Muscle of leg (tissue), 11 donors: ENCODE data around the gene AOPEP. TPM values are rescaled to one million over a fixed set of nuclear protein-coding genes. Genes with fewer than 3 reads are reported as not detected.

Experiments
- DNase-seq: peaks from one replicate; pipeline ENCODE4 v3.0.0; 2013
- H3K27ac ChIP-seq: one replicate; pipeline ENCODE4 v1.5.1; 2013; ENCODE audit warnings: mild to moderate bottlenecking, low read length, control low read depth
- H3K27me3 ChIP-seq: one replicate; pipeline ENCODE4 v1.6.1; 2013; ENCODE audit warnings: low read length; ENCODE audit not compliant: control insufficient read depth, insufficient read depth
- H3K36me3 ChIP-seq: one replicate; pipeline ENCODE4 v1.6.1; 2013; ENCODE audit warnings: low read length; ENCODE audit not compliant: control insufficient read depth, insufficient read depth
- H3K4me1 ChIP-seq: one replicate; pipeline ENCODE4 v1.6.1; 2013; ENCODE audit warnings: low read length; ENCODE audit not compliant: control insufficient read depth, insufficient read depth
- H3K4me3 ChIP-seq: one replicate; pipeline ENCODE4 v1.5.1; 2013; ENCODE audit warnings: low read length, control low read depth
- H3K9me3 ChIP-seq: replicated peaks from 2 replicates; pipeline ENCODE4 v1.6.1; 2013; ENCODE audit warnings: low read depth, low read length; ENCODE audit not compliant: control insufficient read depth
- WGBS: methylation state at CpG from one replicate; pipeline ENCODE4 v1.1.5; 2013; ENCODE audit warnings: missing lambda C conversion rate; ENCODE audit not compliant: insufficient coverage; 5-methylcytosine and 5-hydroxymethylcytosine counted together
- polyA plus RNA-seq, 8 donors: library from polyadenylated mRNA; unstranded; fragments of 120-200 nt; gene quantifications; one replicate each; pipeline versions ENCODE4 v1.2.1 to v1.2.3, GENCODE V29; 2013; ENCODE audit warnings: inconsistent platforms in 1 of 8, low replicate concordance in 1 of 8; ENCODE audit not compliant: insufficient read length in 8 of 8, insufficient read depth in 1 of 8
- total RNA-seq: library from RNA; stranded (reverse); fragments of 120-200 nt; gene quantifications from one replicate; pipeline ENCODE4 v1.2.4, GENCODE V29; 2013

AOPEP gene
- total and polyA plus RNA-seq, 9 donors: 35.0 to 52.3 (median 43.3) TPM

GRCh38 chr9:94713436-94714215, 12.9 kb upstream of the AOPEP start:
- DNase-seq: no peak
- no peak overlapping the region for H3K27ac ChIP-seq
- H3K9me3 ChIP-seq: no peaks in the 10 kb centered on the region
- WGBS: 94% methylated on average over 2 of the region's 7 CpGs
- no peaks in the 10 kb centered on the region for H3K36me3 ChIP-seq
- H3K27me3 ChIP-seq: no peaks in the 10 kb centered on the region
- H3K4me3 ChIP-seq: no peak overlapping the region
- no peaks in the 10 kb centered on the region for H3K4me1 ChIP-seq

GRCh38 chr9:94714494-94714893, 12.0 kb upstream of the AOPEP start:
- 74% methylated on average over 3 of the region's 4 CpGs for WGBS
- Histone ChIP-seq H3K36me3 (no peaks in the 10 kb centered on the region), H3K27ac (no peak overlapping the region), H3K4me3 (no peak overlapping the region), H3K9me3 (no peaks in the 10 kb centered on the region), H3K27me3 (no peaks in the 10 kb centered on the region), H3K4me1 (no peaks in the 10 kb centered on the region)
- no peak for DNase-seq

- Histone ChIP-seq H3K4me3 (no peak overlapping the region), H3K9me3 (no peaks in the 10 kb centered on the region), H3K27me3 (no peaks in the 10 kb centered on the region), H3K36me3 (no peaks in the 10 kb centered on the region), H3K27ac (no peak overlapping the region), H3K4me1 (no peaks in the 10 kb centered on the region)
- DNase-seq: no peak
- WGBS: no CpG with 5 or more reads among the region's 3 CpGs
Observed at GRCh38 chr9:94717761-94718160, 8.7 kb upstream of the AOPEP start.

- no peak for DNase-seq
- Histone ChIP-seq H3K36me3 (no peaks in the 10 kb centered on the region), H3K27me3 (no peaks in the 10 kb centered on the region), H3K9me3 (no peaks in the 10 kb centered on the region), H3K27ac (no peak overlapping the region), H3K4me3 (no peak overlapping the region), H3K4me1 (no peaks in the 10 kb centered on the region)
- no CpG with 5 or more reads among the region's 1 CpG for WGBS
Observed at GRCh38 chr9:94718936-94719335, 7.6 kb upstream of the AOPEP start.

- H3K4me1 ChIP-seq: no peaks in the 10 kb centered on the region
- DNase-seq: no peak
- no peaks in the 10 kb centered on the region for H3K9me3 ChIP-seq
- no peaks in the 10 kb centered on the region for H3K27me3 ChIP-seq
- no peak overlapping the region for H3K4me3 ChIP-seq
- H3K36me3 ChIP-seq: no peaks in the 10 kb centered on the region
- no peak overlapping the region for H3K27ac ChIP-seq
- WGBS: 100% methylated on average over 3 of the region's 4 CpGs
Observed at GRCh38 chr9:94719878-94720277, 6.6 kb upstream of the AOPEP start.

GRCh38 chr9:94720846-94721549, 5.5 kb upstream of the AOPEP start:
- no peaks in the 10 kb centered on the region for H3K36me3 ChIP-seq

GRCh38 chr9:94721754-94722153, 4.7 kb upstream of the AOPEP start:
- no peak for DNase-seq
- Histone ChIP-seq H3K27me3 (no peaks in the 10 kb centered on the region), H3K4me1 (peaks cover 3% of the 10 kb centered on the region), H3K27ac (no peak overlapping the region), H3K9me3 (no peaks in the 10 kb centered on the region), H3K36me3 (no peaks in the 10 kb centered on the region), H3K4me3 (no peak overlapping the region)
- WGBS: no CpG with 5 or more reads among the region's 2 CpGs

More at GRCh38 chr9:94720846-94721549, 5.5 kb upstream of the AOPEP start:
- no peak for DNase-seq
- no peaks in the 10 kb centered on the region for H3K27me3 ChIP-seq
- H3K9me3 ChIP-seq: no peaks in the 10 kb centered on the region
- H3K4me1 ChIP-seq: peaks cover 1% of the 10 kb centered on the region
- no peak overlapping the region for H3K27ac ChIP-seq
- 96% methylated on average over 4 of the region's 5 CpGs for WGBS
- no peak overlapping the region for H3K4me3 ChIP-seq

GRCh38 chr9:94725293-94725692, 1.2 kb upstream of the AOPEP start:
- 87% methylated on average over 3 of the region's 3 CpGs for WGBS
- no peaks in the 10 kb centered on the region for H3K36me3 ChIP-seq
- DNase-seq: no peak

GRCh38 chr9:94728719-94729118, 2.2 kb downstream of the AOPEP start:
- H3K27ac ChIP-seq: no peak overlapping the region
- WGBS: 64% methylated on average over 6 of the region's 6 CpGs
- DNase-seq: no peak
- no peaks in the 10 kb centered on the region for H3K9me3 ChIP-seq
- H3K27me3 ChIP-seq: no peaks in the 10 kb centered on the region
- no peak overlapping the region for H3K4me3 ChIP-seq
- H3K4me1 ChIP-seq: peaks cover 8% of the 10 kb centered on the region
- H3K36me3 ChIP-seq: no peaks in the 10 kb centered on the region

More at GRCh38 chr9:94725293-94725692, 1.2 kb upstream of the AOPEP start:
- Histone ChIP-seq H3K4me1 (peaks cover 8% of the 10 kb centered on the region), H3K9me3 (no peaks in the 10 kb centered on the region), H3K27me3 (no peaks in the 10 kb centered on the region), H3K4me3 (no peak overlapping the region), H3K27ac (no peak overlapping the region)

GRCh38 chr9:94729199-94729598, 2.7 kb downstream of the AOPEP start:
- DNase-seq: no peak
- Histone ChIP-seq H3K4me1 (peaks cover 8% of the 10 kb centered on the region), H3K27ac (no peak overlapping the region), H3K27me3 (no peaks in the 10 kb centered on the region), H3K9me3 (no peaks in the 10 kb centered on the region), H3K36me3 (no peaks in the 10 kb centered on the region), H3K4me3 (no peak overlapping the region)
- 100% methylated on average over 1 of the region's 3 CpGs for WGBS
